Mucosa of rectum (tissue), 2 donors: ENCODE data around the gene SLC25A48.

ENCODE experiments used
- H3K27ac ChIP-seq, 2 donors: one replicate each; pipeline ENCODE4 v1.7.0; 2013; ENCODE audit warnings: inconsistent platforms in 2 of 2, low read depth in 2 of 2, low read length in 2 of 2
- H3K27me3 ChIP-seq, 2 donors: one replicate each; pipeline ENCODE4 v1.7.0; 2013; ENCODE audit warnings: low read length in 2 of 2; ENCODE audit not compliant: control insufficient read depth in 2 of 2, insufficient read depth in 2 of 2
- H3K36me3 ChIP-seq, 2 donors: one replicate each; pipeline ENCODE4 v1.7.0; 2013; ENCODE audit warnings: low read length in 2 of 2; ENCODE audit not compliant: control insufficient read depth in 2 of 2, insufficient read depth in 2 of 2
- H3K4me1 ChIP-seq, 2 donors: one replicate each; pipeline ENCODE4 v1.7.0; 2013; ENCODE audit warnings: low read length in 2 of 2, mild to moderate bottlenecking in 1 of 2; ENCODE audit not compliant: control insufficient read depth in 2 of 2, insufficient read depth in 2 of 2
- H3K4me3 ChIP-seq, 2 donors: one replicate each; pipeline ENCODE4 v1.7.0; 2013; ENCODE audit warnings: low read length in 2 of 2
- H3K9ac ChIP-seq, 2 donors: one replicate each; pipeline ENCODE4 v1.7.0; 2013; ENCODE audit warnings: low read length in 2 of 2, low read depth in 1 of 2, mild to moderate bottlenecking in 1 of 2
- H3K9me3 ChIP-seq, 2 donors: one replicate each; pipeline ENCODE4 v1.7.0; 2013; ENCODE audit warnings: low read length in 2 of 2; ENCODE audit not compliant: control insufficient read depth in 2 of 2
- donor health status: healthy.
- donor health status: Normal muscosa, but diverticular disease.

SLC25A48 gene

DNA sequence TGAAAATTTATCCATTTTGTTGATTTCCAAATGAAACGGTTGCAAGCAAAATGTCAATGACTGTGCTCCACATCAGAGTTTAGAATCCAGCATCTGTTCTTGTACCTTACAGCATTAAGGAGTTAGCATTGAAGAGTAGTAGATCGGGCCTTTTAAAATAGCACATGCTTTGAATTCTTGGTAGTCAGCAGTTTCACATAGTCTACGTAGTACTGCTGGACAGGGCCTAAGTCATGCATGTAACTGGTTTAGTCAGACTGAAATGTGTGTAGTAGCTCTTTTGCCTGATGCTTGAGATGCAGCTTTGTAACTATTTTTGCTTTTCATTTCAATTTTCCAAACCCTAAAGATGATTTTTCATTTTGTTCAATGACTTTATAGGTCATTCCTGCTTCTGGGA, 100.5 kb downstream of the SLC25A48 start:
- Histone ChIP-seq H3K36me3 (no peaks in the 10 kb centered on the region), H3K4me1 (no peaks in the 10 kb centered on the region), H3K27me3 (peaks cover 9 to 16% of the 10 kb centered on the region in 2 donors), H3K9ac (no peak overlapping the region), H3K27ac (no peak overlapping the region), H3K4me3 (no peak overlapping the region), H3K9me3 (no peaks in the 10 kb centered on the region)

DNA sequence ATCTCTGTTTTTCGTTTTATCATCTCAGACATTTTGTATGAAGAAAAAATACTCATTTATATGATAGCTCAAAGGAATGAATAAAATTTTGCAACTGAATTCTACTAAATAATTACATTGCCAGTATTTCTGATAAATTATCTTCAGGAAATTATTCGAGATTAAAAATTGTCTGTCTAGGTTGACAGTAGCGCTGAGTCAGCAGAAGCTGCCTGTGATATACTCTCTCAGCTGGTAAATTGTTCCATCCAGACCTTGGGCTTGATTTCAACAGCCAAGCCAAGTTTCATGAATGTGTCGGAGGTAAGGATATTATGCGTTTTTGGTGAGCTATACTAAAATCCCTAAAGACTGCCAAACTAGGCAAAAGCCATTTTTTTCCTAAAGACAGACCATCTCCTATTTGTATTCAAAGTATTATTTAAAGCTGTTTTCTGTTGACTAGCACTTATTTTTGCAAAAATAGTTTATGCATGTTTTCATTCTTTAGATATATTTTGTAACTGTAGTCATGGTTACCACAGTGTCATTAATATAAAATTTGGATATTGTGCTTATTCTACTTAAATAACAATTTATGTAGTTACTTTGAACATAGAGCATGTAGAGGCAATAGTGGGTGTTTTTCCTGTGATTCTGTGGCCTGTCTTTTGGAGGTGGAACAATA, 102.9 kb downstream of the SLC25A48 start:
- no peaks in the 10 kb centered on the region for H3K9me3 ChIP-seq
- H3K27me3 ChIP-seq: peaks cover under 1 to 3% of the 10 kb centered on the region in 2 donors
- no peak overlapping the region for H3K9ac ChIP-seq
- no peak overlapping the region for H3K4me3 ChIP-seq
- H3K27ac ChIP-seq: no peak overlapping the region
- H3K4me1 ChIP-seq: no peaks in the 10 kb centered on the region
- H3K36me3 ChIP-seq: no peaks in the 10 kb centered on the region
